ENCODE results near the gene STIP1. TPM values are rescaled to one million over a fixed set of nuclear protein-coding genes. Genes with fewer than 3 reads are reported as not detected.

STIP1 gene
- 100 to 1,000 TPM in 1 of 3 donors, 10 to 100 TPM in 2; 49.4 to 118 (median 80.3) TPM for total RNA-seq
- long read RNA-seq, donor 1, transcript STIP1-201 (14 exons, 2,196 nt): major isoform, 106 of 116 reads
- long read RNA-seq, donor 1, partial matches to known transcripts: 6 of 116 reads
- long read RNA-seq, donor 1, other reads (novel, unspliced or antisense): 3 of 116 reads
- long read RNA-seq, donor 2, transcript STIP1-201 (14 exons, 2,196 nt): major isoform, 39 of 51 reads
- long read RNA-seq, donor 2, partial matches to known transcripts: 8 of 51 reads
- long read RNA-seq, donor 2, other reads (novel, unspliced or antisense): 4 of 51 reads

DNA sequence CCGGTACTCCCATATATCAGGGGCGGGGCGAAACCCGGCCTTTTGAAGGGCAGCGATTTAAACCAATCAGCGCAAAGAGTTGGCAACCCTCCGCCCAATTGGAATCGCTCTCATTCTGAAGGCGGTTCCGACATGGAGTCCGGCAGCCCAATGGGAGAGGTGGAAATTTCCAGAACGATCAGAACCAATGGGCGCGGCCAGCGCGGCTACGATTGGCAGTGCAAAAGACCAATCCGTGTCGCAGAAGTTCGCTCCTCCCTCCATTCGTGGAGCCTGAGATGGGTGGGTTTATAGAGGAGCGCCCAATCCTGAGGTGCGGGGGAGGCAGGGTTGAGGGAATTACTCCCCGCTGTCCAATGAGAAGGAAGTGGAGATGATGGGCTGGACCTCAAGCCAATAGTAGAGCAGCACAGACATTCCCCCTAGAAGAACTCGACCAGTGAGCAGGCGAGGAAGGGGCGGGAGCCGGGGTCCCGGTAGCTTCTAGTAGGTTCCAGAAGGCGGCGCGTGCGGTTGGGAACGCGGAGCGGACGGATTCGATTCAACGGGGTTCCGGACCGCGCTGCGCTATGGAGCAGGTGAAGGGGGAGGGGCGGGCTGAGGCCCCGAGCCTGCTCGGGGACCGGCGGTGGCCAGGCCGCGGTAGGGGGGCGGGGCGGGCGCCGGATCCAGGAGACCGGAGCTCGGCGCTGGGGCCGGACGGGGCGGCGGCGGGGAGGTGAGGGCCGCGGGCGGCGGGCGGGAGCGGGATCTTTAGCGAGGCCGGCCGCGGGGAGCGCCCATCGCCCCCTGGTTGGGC, at the start of gene STIP1:
Gene STIP1 (plus strand): TSS at position 479 of the 799 bp plus-strand sequence. CDS start 91 bp downstream, at position 570.
- ATAC-seq (peak; percentile 86), DNase-seq (peak; percentile 97 to 99 (median 98))
- no peaks in the 10 kb centered on the region for H3K9me3 ChIP-seq
- H3K4me3 ChIP-seq: peak within 1 kb of the TSS; percentile 91
- peaks cover 32% of the 10 kb centered on the region for H3K4me1 ChIP-seq (ENCODE audit: low read depth)
- intact Hi-C loops (cut with DNase I, micrococcal nuclease): loop anchor here in 1 of 2 donors (10.0 kb wide), 1 partner anchor 59 kb away; the partner anchor contains the start of genes FKBP2 and PPP1R14B
- peaks cover 4% of the 10 kb centered on the region for H3K36me3 ChIP-seq (ENCODE audit: low read depth)
- TF ChIP-seq, protein P1, sequence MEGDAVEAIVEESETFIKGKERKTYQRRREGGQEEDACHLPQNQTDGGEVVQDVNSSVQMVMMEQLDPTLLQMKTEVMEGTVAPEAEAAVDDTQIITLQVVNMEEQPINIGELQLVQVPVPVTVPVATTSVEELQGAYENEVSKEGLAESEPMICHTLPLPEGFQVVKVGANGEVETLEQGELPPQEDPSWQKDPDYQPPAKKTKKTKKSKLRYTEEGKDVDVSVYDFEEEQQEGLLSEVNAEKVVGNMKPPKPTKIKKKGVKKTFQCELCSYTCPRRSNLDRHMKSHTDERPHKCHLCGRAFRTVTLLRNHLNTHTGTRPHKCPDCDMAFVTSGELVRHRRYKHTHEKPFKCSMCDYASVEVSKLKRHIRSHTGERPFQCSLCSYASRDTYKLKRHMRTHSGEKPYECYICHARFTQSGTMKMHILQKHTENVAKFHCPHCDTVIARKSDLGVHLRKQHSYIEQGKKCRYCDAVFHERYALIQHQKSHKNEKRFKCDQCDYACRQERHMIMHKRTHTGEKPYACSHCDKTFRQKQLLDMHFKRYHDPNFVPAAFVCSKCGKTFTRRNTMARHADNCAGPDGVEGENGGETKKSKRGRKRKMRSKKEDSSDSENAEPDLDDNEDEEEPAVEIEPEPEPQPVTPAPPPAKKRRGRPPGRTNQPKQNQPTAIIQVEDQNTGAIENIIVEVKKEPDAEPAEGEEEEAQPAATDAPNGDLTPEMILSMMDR (IDR thresholded peaks at IDR 0.05): peak; percentile 23

GRCh38 chr11:64136765-64137441, 49.1 kb upstream of the STIP1 start:
- DNase-seq: no peak
- H3K36me3 ChIP-seq (ENCODE audit: low read depth): no peaks in the 10 kb centered on the region
- no peaks in the 10 kb centered on the region for H3K9me3 ChIP-seq
- no peaks in the 10 kb centered on the region for H3K4me1 ChIP-seq (ENCODE audit: low read depth)
- H3K4me3 ChIP-seq: no peak overlapping the region
- ATAC-seq: no peak
- intact Hi-C loops (cut with DNase I, micrococcal nuclease): no loop called here
- TF ChIP-seq, protein P1 (IDR thresholded peaks at IDR 0.05): no peak

DNA sequence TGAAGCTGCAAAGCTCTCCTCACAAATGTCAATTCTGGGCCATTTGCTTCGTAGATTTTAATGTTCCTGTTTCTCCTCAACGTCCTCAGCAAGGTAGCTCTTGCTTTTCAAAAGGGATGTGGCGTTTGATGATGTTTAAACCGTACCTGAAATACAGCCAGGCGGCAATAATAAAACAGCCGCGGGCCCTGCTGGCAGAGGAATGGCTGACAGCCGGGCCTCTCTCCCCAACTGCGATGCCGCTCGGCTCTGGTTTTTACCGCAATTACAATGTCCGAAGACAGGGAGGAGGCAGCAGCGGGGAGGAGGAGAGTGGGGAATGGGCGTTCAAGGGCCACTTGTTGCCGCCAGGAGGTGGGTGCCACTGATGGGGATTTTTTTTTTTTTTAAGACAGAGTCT, 47.6 kb upstream of the STIP1 start:
- TF ChIP-seq, protein P1 (IDR thresholded peaks at IDR 0.05): no peak
- H3K36me3 ChIP-seq (ENCODE audit: low read depth): no peaks in the 10 kb centered on the region
- intact Hi-C loops (cut with DNase I, micrococcal nuclease): no loop called here
- ATAC-seq (no peak), DNase-seq (no peak)
- H3K4me1 ChIP-seq (ENCODE audit: low read depth): no peaks in the 10 kb centered on the region
- no peak overlapping the region for H3K4me3 ChIP-seq
- no peaks in the 10 kb centered on the region for H3K9me3 ChIP-seq

DNA sequence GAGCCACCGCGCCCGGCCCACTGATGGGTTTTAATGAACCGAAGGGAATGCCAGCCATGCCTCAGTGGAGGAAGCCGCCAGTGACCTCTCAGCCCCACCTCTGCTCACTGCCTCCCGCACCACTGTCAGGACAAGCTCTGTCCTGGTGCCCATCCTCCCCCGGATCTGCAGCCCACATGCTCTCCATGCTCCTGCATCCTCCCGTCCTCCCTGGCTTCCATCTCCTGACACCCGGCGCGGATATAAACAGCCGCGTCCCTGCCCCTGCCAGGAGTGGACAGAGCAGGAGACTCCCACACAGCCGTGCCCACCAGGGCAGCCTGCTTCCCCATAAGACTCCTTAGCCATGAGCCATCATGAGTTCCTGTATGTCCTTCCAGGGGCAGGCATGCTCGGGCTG, 46.9 kb upstream of the STIP1 start:
- Histone ChIP-seq H3K4me3 (no peak overlapping the region), H3K36me3 (ENCODE audit: low read depth) (no peaks in the 10 kb centered on the region), H3K9me3 (no peaks in the 10 kb centered on the region), H3K4me1 (ENCODE audit: low read depth) (no peaks in the 10 kb centered on the region)
- DNase-seq: no peak
- ATAC-seq: no peak
- intact Hi-C loops (cut with DNase I, micrococcal nuclease): no loop called here
- TF ChIP-seq, protein P1 (IDR thresholded peaks at IDR 0.05): no peak

- Histone ChIP-seq H3K36me3 (ENCODE audit: low read depth) (no peaks in the 10 kb centered on the region), H3K4me3 (no peak overlapping the region), H3K9me3 (no peaks in the 10 kb centered on the region), H3K4me1 (ENCODE audit: low read depth) (no peaks in the 10 kb centered on the region)
- TF ChIP-seq, protein P1 (IDR thresholded peaks at IDR 0.05): no peak
- ATAC-seq (no peak), DNase-seq (no peak)
- intact Hi-C loops (cut with DNase I, micrococcal nuclease): loop anchor here in 1 of 2 donors (10.0 kb wide), 1 partner anchor 135 kb away; no protein-coding TSS in a partner anchor
Measured at GRCh38 chr11:64140082-64140481, 45.9 kb upstream of the STIP1 start.

Measured in mucosa of descending colon (tissue), 3 donors.